ENCODE measurements around the gene HMX1.

Gene HMX1

DNA sequence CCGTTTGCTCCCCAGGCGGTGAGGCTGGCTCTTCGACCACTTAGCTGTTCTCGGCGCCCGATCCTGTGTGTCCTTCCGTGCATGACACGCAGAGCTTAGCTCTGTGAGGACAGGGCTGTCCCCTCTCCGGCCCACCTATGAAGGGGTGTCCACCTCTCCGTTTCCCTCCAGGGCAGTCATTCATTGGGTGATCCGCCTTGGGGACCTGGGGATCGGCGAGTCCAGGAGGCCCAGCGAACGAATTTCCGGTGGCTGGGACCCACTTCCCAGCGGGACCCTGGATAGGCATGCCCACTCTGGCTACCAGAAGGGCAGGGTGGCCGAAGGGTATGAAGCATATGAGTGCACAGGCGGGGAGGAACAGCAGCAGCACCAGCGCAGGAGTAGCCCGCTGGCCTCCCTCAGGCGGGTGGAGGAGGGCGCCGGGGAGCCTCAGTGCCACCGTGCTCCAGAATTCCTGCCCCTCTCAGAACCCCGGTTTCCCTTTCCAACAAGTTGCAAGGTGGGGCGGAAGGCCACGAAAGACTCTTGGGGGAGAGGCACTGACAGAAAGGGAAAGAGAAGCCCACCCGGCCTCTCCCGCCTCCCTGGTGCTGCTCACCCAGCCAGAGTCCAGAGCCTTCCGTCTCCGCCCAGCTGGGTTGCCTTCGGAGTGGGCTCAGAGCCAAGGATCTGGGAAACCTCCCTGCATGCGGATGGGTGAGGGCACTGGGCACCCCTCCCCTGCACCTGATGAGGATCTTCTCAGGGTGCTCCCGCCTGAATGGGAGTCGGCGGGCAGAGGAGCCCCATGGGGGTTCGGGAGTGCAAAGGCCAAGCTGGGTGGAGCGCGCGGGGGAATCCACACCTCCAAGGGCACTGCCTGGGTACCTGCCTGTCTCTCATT lies 8.6 kb downstream of the HMX1 start:
- no peak overlapping the region for H3K4me3 ChIP-seq (ENCODE audit: low read length)
- TF ChIP-seq, protein P1, sequence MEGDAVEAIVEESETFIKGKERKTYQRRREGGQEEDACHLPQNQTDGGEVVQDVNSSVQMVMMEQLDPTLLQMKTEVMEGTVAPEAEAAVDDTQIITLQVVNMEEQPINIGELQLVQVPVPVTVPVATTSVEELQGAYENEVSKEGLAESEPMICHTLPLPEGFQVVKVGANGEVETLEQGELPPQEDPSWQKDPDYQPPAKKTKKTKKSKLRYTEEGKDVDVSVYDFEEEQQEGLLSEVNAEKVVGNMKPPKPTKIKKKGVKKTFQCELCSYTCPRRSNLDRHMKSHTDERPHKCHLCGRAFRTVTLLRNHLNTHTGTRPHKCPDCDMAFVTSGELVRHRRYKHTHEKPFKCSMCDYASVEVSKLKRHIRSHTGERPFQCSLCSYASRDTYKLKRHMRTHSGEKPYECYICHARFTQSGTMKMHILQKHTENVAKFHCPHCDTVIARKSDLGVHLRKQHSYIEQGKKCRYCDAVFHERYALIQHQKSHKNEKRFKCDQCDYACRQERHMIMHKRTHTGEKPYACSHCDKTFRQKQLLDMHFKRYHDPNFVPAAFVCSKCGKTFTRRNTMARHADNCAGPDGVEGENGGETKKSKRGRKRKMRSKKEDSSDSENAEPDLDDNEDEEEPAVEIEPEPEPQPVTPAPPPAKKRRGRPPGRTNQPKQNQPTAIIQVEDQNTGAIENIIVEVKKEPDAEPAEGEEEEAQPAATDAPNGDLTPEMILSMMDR (conservative IDR thresholded peaks at IDR 0.05; ENCODE audit: low read depth, low read length), result no peak
- no peak for DNase-seq (ENCODE audit: low read depth)

DNA sequence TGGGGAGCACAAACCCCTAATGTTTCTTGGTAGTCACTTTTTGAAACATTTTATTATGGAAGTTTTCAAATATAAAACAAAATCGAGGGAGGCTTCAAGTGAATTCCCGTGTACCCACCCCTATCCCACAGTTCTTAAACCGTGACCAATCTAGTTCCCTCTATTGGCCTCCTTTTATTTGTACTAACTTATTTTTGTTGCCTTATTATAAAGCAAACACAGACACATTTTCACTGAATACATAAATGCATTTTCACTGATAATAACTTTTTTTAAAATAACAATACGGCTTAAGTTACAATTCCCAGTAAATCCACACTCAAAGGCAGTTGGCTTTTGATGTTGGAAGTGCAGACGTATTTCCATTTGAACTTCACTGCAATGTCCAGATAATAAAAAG lies 9.3 kb downstream of the HMX1 start:
- DNase-seq (ENCODE audit: low read depth), result no peak
- no peak overlapping the region for H3K4me3 ChIP-seq (ENCODE audit: low read length)
- TF ChIP-seq, protein P1 (conservative IDR thresholded peaks at IDR 0.05; ENCODE audit: low read depth, low read length), result no peak

GRCh38 chr4:8861576-8862295 lies 9.9 kb downstream of the HMX1 start:
- no peak overlapping the region for H3K4me3 ChIP-seq (ENCODE audit: low read length)
- DNase-seq (ENCODE audit: low read depth), result no peak
- TF ChIP-seq, protein P1 (conservative IDR thresholded peaks at IDR 0.05; ENCODE audit: low read depth, low read length), result no peak

DNA sequence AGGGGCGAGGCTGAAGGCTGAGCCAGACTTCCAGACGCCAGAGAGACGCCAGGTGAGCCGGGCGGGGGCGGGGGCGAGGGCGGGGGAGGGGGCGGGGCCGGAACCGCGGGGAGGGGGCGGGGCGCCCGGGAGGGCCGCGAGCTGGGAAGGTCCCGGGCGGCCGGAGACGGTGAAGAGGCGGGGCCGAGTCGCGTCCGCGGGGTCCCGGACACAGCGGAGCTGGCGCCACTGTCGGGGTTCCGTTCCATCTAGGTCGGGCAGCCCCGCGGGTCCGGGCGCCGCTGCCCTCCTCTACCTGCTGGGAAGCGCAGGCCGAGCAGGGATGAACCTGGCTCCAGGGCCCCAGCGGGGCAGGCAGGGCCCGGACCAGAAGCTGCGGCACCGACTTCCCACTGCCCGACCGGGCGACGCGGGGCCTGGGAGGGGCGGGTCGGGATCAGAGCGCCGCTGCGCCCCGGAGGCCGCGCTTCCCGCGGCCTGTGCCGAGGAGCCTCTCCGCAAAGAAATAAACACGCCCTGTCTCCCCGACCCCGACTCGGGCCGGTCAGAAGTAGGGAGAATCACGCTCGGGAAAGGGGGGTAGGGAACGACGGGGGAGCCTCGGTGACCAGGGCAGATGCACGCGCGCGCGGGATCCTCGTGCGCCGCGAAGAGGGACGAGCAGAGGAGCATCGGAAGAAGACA lies 10.6 kb downstream of the HMX1 start:
- TF ChIP-seq, protein P1 (conservative IDR thresholded peaks at IDR 0.05; ENCODE audit: low read depth, low read length), result no peak
- H3K4me3 ChIP-seq (ENCODE audit: low read length), result no peak overlapping the region
- DNase-seq (ENCODE audit: low read depth), result no peak

- H3K4me3 ChIP-seq (ENCODE audit: low read length), result no peak overlapping the region
- TF ChIP-seq, protein P1 (conservative IDR thresholded peaks at IDR 0.05; ENCODE audit: low read depth, low read length), result no peak
- DNase-seq (ENCODE audit: low read depth), result no peak
Observed at GRCh38 chr4:8860096-8860891, 11.3 kb downstream of the HMX1 start.

DNA sequence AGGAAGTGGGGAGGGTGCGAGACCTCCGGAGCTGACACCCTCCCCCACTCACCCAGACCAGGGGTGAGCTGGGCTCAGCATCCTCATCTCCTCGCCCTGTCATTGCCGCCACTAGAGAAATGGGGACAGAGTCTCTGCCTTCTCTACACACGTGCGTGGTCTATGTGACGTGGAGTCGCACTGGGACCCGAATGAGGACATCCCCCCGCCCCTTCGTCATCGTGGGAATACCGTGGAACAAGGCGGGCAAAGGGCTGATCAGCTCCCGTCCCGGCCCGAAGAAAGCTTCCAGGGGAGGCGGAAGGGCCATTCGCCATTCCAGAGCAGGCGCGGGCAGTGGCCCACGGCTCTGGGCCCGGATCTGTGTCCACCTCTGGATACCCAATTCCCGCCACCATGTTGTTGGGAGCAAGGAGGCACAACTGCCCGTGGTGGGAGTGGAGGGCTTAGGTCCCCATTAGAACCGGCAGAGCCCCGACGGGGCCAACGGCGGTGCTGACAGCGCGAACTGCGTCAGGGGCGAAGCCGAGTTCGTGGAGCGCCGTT lies 12.0 kb downstream of the HMX1 start:
- TF ChIP-seq, protein P1 (conservative IDR thresholded peaks at IDR 0.05; ENCODE audit: low read depth, low read length), result no peak
- no peak overlapping the region for H3K4me3 ChIP-seq (ENCODE audit: low read length)
- DNase-seq (ENCODE audit: low read depth), result no peak

Data from retinal pigment epithelial cell (primary cell).